Pancreas (tissue), 10 donors: ENCODE measurements around the gene IRF4. TPM values are rescaled to one million over a fixed set of nuclear protein-coding genes. Genes with fewer than 3 reads are reported as not detected.

Experiments
- ATAC-seq, 4 donors: fragments of 200-7000 bp; cut with Tn5 transposase; one replicate each; pipeline versions ENCODE4 v1.8.0 to v1.9.1; 2020; ENCODE audit warnings: mild to moderate bottlenecking in 4 of 4, moderate library complexity in 4 of 4
- DNase-seq, 6 donors: peaks; one replicate each; pipeline ENCODE4 v3.0.0-alpha.2; 2020
- FAIRE-seq: peaks from 2 replicates; lab custom pipeline; 2012; peaks lifted over from hg19 to GRCh38; lab: Jason Lieb, UNC
- H3K27ac ChIP-seq, 4 donors: fragments of 200-600 bp; sonication (generic); 1 replicate in 3 of 4; 2 replicates in 1 of 4; pipeline versions ENCODE4 v1.5.0 to v1.8.0; 2020
- H3K27me3 ChIP-seq, 4 donors: fragments of 200-600 bp; one replicate each; pipeline ENCODE4 v1.8.0; 2021
- H3K36me3 ChIP-seq, 3 donors: fragments of 200-600 bp; sonication (generic) in 1 of 3; one replicate each; pipeline versions ENCODE4 v1.5.0 to v1.8.0; 2020 to 2021
- H3K4me1 ChIP-seq, 3 donors: fragments of 200-600 bp; one replicate each; pipeline ENCODE4 v1.8.0; 2021
- H3K4me3 ChIP-seq, 4 donors: fragments of 200-600 bp; sonication (generic) in 2 of 4; one replicate each; pipeline versions ENCODE4 v1.5.0 to v1.8.0; 2020 to 2021
- H3K9me3 ChIP-seq, 4 donors: fragments of 200-600 bp; one replicate each; pipeline ENCODE4 v1.8.0; 2021
- WGBS, 2 donors: extraction: QIAGEN DNeasy Blood & Tissue Kit; methylation state at CpG; one replicate each; pipeline ENCODE4 v1.1.7; 2013; 5-methylcytosine and 5-hydroxymethylcytosine counted together
- intact Hi-C, 3 donors: fragments of 100-400 bp; cut with DNase I; formaldehyde crosslinking; loops; one replicate each; pipeline versions ENCODE4 v1.11.1 to v1.14.2; 2022
- polyA plus RNA-seq, 2 donors: library from polyadenylated mRNA; stranded (reverse); fragments of 200-250 nt; gene quantifications; one replicate each; pipeline ENCODE4 v1.2.3, GENCODE V29; 2013
- total RNA-seq, 6 donors: library from RNA; stranded (reverse); fragmentation: NEBNext Ultra II Directional in 4 of 6; extraction: Animal tissue kit (Norgen Biotek cat#: 25700) in 4 of 6; gene quantifications; one replicate each; pipeline versions ENCODE4 v1.2.1 to v1.2.4, GENCODE V29; 2021 to 2023
- TF ChIP-seq, protein P1 (sequence below), 4 donors: fragments of 200-600 bp; sonication (generic) in 3 of 4; IDR thresholded peaks; one replicate each; pipeline versions ENCODE4 v1.5.0 to v1.8.0; 2021; ENCODE audit warnings: antibody characterized with exemption in 4 of 4
- donor health status: healthy with polysubstance abuse.
- donor health status: DM: no; HTN: no; CAD: no; lungs with moderate emphysema.
- donor health status: DM: no; HTN: no; CAD: no.
- donor health status: control.
- donor health status: control.
- donor health status: Bipolar disorder and iron deficiency.
- donor health status: DM: yes; HTN: yes; CAD: no.
- donor health status: DM: no; HTN: no; CAD: no.
- donor health status: DM: no; HTN: no; CAD: no.
- donor health status: DM: yes; HTN: yes; CAD: no.

Gene IRF4
- total and polyA plus RNA-seq, 8 donors = 0.04 to 3.8 (median 0.44) TPM

DNA sequence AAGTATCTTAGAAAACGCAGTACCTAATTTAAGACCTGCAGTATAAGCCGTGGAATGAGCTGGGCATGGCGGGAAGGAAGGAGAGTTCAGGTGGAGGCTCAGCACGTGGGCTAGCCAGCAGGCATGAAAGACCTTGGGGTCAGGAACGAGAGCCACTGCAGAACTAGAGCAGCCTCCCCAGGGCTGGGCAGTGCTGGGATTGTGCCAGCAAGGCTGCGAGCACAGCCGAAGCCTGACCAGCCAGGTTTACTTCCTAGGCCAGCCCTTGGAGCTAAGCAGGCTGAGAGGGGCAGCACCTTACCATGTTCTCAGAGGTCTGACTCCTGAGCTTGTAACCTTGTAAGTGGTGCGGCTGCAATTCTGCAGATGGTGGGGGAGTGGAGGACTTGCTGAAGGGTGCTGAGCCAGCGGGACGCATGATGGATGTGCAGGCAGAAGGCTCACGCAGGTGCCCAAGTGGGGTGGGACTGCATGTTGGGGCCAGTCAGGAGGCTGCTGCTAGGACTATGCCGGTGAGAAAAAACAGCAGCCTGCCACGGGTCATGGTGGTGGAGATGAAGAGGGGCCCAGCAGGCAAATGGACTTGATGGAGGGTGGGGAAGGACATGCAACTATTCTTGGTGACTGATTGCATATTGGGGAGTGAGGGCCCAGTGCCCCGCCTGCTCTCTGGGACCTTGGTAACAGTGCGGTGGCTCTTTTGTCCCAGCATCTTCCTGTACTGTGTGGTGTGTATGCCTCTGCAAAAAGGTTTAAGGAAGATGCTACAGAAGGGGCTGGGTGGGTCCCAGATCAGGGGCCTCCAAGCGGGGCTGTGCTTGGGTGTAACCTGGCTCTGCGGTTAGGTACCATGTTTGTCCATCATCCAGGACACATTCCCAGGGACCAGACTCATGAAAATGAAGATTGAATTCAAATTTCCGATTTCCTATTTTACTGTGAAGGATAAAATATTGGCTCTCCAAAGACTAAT lies 37.6 kb upstream of the IRF4 start:
- Histone ChIP-seq H3K27ac (no peak overlapping the region), H3K9me3 (no peaks in the 10 kb centered on the region), H3K36me3 (peaks cover 0 to 6% (median 0%) of the 10 kb centered on the region in 3 donors), H3K4me1 (no peaks in the 10 kb centered on the region), H3K4me3 (no peak overlapping the region), H3K27me3 (no peaks in the 10 kb centered on the region)
- ATAC-seq = no peak
- 77 to 81% methylated on average over 18 of the region's 18 CpGs for whole genome bisulfite sequencing, 2 donors
- TF ChIP-seq, protein P1, sequence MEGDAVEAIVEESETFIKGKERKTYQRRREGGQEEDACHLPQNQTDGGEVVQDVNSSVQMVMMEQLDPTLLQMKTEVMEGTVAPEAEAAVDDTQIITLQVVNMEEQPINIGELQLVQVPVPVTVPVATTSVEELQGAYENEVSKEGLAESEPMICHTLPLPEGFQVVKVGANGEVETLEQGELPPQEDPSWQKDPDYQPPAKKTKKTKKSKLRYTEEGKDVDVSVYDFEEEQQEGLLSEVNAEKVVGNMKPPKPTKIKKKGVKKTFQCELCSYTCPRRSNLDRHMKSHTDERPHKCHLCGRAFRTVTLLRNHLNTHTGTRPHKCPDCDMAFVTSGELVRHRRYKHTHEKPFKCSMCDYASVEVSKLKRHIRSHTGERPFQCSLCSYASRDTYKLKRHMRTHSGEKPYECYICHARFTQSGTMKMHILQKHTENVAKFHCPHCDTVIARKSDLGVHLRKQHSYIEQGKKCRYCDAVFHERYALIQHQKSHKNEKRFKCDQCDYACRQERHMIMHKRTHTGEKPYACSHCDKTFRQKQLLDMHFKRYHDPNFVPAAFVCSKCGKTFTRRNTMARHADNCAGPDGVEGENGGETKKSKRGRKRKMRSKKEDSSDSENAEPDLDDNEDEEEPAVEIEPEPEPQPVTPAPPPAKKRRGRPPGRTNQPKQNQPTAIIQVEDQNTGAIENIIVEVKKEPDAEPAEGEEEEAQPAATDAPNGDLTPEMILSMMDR (IDR thresholded peaks at IDR 0.05) = no peak
- no peak for FAIRE-seq
- intact Hi-C loops = no loop called here
- peak in 1 of 6 donors; percentile 65 for DNase-seq

DNA sequence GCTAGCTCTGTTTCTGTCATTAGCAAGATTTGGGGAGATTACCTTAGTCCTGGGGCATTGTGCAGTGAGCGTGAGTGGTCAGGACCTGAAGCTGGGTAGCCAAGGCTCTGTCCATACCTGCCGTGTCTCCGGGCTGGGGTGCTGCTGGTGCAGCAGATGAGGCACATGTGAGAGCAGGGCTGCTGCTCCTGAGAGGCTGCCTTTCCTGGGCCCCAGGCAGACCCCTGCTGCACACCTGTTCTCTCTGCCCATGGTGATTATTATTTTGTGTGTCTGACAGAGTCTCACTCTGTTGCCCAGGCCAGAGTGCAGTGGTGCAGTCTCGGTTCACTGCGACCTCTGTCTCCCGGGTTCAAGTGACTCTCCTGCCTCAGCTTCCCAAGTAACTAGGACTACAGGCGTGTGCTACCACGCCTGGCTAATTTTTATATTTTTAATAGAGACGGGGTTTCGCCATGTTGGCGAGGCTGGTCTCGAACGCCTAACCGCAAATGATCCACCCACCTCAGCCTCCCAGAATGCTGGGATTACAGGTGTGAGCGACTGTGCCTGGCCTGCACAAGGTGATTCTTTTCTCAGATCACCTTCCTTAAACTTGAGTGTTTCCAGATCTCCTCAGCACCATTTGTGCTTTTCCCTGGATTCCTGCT lies 36.8 kb upstream of the IRF4 start:
- H3K27ac ChIP-seq = no peak overlapping the region
- H3K4me1 ChIP-seq = no peaks in the 10 kb centered on the region
- H3K36me3 ChIP-seq = no peaks in the 10 kb centered on the region
- no peak overlapping the region for H3K4me3 ChIP-seq
- DNase-seq = no peak
- FAIRE-seq = no peak
- 84% methylated on average over 15 of the region's 15 CpGs for WGBS, 2 donors
- intact Hi-C loops = no loop called here
- ATAC-seq = no peak
- H3K9me3 ChIP-seq = no peaks in the 10 kb centered on the region
- TF ChIP-seq, protein P1 (IDR thresholded peaks at IDR 0.05) = no peak
- no peaks in the 10 kb centered on the region for H3K27me3 ChIP-seq

DNA sequence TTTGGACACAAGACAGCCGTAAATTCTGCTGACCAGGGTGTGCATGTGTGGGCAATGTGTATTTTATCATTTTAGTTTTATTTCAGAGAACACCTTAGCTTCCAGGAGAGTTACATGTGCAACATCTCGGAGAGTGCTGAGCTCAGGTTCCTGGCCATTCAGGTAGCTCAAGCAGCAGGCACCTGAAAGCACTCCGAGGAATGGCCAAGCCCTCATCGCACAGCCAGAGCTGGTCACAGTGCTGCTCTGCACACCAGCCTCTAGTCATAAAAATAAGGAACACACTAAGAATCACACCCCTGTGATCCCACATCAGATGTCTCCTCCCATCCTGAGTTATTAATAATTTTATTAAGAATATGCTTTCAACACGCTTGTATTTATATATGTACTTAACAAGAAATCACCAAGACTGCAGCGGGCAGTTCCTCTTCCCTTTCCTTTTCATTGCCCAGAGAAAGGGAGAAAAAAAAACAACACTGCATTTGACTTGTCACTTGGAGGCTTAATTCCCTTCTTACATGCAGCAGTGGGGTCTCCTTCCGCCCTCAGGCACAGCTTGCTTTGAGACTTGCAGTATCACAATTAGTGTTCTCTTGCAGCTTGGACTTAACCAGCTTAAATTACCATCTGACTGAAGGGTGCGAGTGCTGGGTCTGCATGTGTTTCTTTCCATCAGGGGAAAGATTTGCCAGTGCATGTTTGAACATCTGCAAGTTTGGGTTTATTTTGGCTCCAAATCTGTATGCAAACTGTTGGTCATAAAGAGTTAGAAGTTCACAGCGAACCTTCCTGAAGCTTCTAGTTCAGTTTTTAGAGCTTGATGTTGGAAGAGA lies 36.0 kb upstream of the IRF4 start:
- no peaks in the 10 kb centered on the region for H3K36me3 ChIP-seq

DNA sequence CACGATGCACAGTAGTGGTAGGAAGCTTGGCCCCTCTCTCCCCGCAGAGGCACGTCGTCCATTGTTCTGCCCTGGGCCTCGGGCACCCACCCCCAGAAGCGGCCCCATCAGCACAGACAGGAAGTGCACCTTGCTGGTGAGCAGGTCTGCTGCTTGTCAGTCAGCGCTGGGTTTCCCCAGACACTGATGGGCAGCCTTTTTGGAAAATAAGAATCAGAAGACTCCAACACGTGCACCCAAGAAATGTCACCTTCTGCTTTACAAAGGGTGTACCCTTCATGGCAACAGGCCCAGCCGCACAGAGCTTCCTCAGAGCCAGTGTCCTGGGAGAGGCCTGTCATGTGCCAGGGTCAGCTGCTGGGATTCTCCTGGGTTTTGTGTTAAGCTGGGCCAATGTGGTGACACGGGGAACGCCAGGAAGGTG lies 34.7 kb upstream of the IRF4 start:
- FAIRE-seq (no peak), ATAC-seq (no peak), DNase-seq (no peak)
- no peak overlapping the region for H3K27ac ChIP-seq
- H3K36me3 ChIP-seq = no peaks in the 10 kb centered on the region
- 81% methylated on average over 11 of the region's 11 CpGs for WGBS, 2 donors
- TF ChIP-seq, protein P1 (IDR thresholded peaks at IDR 0.05) = no peak
- no peaks in the 10 kb centered on the region for H3K27me3 ChIP-seq
- intact Hi-C loops = no loop called here
- no peaks in the 10 kb centered on the region for H3K4me1 ChIP-seq
- no peak overlapping the region for H3K4me3 ChIP-seq
- H3K9me3 ChIP-seq = no peaks in the 10 kb centered on the region

More for the DNA sequence above, 36.0 kb upstream of the IRF4 start:
- WGBS, 2 donors = 65 to 72% methylated on average over 9 of the region's 9 CpGs
- Histone ChIP-seq H3K27ac (no peak overlapping the region), H3K9me3 (no peaks in the 10 kb centered on the region), H3K4me1 (no peaks in the 10 kb centered on the region), H3K4me3 (no peak overlapping the region), H3K27me3 (no peaks in the 10 kb centered on the region)
- DNase-seq (no peak), FAIRE-seq (no peak), ATAC-seq (no peak)
- intact Hi-C loops = no loop called here
- TF ChIP-seq, protein P1 (IDR thresholded peaks at IDR 0.05) = no peak
